GM21723 (cell line): ENCODE measurements around the gene ENPP6.
A peak's percentile ranks its signal among the peaks of the same experiment; 100 is the strongest.

ENCODE experiments used
- ATAC-seq: cut with Tn5 transposase; IDR thresholded peaks from one replicate; pipeline ENCODE4 v1.9.1; 2021; ENCODE audit warnings: mild to moderate bottlenecking, moderate library complexity; ENCODE audit not compliant: unreplicated experiment

ENPP6 gene

GRCh38 chr4:184110452-184111224 lies 107.0 kb downstream of the ENPP6 start:
- ATAC-seq, result no peak

GRCh38 chr4:184108006-184108501 lies 109.6 kb downstream of the ENPP6 start:
- no peak for ATAC-seq

DNA sequence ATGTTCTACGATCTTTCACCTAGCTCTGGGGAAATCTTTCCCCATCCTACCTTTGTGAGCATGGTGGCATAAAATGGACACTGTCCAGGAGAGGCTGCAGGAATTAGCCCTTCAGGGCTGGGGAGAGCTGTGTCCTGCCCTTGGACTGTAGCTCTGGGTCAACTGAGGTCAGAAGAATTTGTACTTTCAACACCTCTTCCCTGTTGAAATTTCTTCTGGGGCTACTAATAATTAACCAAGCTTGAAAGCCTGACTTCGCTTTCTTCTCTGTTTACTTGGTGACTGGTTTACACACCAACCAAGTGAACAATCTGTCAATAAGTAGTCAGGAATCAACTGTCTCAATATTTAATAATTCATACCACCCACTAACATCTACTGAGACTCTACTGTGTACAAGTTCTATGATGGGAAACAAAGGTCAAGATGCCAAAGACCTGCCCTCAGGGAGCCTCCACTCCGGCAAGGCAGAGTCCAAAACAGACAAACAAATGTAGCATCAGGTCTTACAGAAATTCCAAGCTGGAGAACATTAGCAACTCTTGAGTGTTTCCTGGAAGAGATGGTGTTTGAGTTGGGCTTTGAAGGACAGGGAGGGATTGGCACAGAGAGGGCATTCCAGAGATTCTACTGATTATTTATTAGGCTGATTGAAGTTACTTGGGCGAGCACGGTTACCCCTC lies 113.1 kb downstream of the ENPP6 start:
- no peak for ATAC-seq

- ATAC-seq, result no peak
Measured at GRCh38 chr4:184103527-184104264, 114.0 kb downstream of the ENPP6 start.

DNA sequence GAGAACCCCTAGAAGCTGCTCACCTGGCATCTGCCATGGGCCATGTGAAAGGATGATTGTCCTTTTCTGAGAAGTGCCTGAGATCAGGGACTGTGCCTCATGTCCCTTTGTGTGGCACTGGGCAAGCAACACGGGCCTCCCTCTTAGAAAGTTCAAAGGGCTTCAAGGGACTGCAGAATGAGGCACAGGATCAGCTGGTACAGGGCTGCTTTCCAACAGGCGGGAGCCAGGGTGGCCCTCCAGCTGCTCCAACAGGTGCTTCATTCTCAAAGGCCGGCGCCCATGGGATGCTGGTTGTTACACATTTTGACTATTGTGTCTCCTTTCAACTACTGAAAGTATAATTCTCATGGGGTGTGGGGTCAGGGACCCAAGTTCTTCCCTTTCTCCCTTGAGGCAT lies 114.7 kb downstream of the ENPP6 start:
- no peak for ATAC-seq

DNA sequence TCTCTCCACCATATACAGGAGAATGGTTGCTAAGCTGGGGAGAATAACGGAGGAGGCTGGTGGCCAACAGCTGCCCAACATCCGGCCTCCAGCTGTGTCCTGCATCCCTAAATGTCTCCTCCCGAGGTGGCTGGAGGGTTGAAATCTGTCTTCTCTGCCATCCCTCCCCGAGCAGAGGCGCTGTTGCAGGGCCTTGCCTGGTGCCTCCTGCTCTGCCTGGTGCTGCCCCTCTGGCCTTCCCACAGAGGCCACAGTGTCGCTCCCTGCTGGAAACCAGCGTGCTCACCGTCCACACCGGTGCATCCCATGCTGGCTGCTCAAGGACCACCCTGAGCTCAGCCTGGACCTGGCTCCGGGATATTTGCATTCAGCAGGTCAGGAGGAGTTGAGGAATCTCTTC lies 115.2 kb downstream of the ENPP6 start:
- no peak for ATAC-seq

DNA sequence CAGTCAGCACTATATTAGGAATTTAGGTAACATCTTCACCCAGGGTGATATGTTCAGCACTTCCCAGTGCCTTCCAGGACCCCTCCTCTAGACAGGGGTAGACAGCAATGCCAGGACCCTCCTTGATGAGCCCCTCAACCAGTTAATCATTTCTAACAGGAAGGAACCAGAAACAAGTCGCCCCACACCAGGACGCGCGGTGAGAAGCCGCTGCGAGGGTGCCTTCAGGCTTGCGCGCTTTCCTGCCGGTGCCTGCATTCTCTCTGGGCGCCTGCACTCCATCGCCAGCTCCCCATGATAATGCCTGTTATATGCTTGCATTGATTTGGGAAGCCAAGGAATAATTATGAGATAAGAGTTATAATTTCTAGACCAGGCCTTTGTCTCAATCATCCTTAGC lies 116.0 kb downstream of the ENPP6 start:
- ATAC-seq, result no peak

GRCh38 chr4:184100297-184100885 lies 117.3 kb downstream of the ENPP6 start:
- ATAC-seq, result peak; percentile 56

DNA sequence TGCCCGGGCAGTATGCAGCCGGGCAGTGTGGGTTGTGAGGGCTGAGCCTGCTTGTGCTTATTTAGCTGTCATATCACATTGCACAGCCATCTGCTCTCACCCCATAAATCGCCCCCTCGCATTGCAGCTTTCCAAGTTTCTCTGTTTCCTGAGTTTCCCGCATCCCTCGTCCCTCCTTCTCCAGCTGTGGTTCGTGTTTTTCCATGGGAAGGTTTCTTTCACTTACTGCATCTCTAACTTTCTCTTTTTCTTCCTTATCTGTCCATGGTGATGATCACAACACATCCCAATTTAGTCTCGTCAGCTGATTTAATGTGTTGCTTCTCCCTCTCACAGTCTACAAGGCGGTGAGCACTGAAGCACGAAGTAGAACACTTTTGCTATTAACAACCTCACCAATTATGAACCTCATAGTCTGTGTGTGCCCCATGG lies 118.1 kb downstream of the ENPP6 start:
- no peak for ATAC-seq

DNA sequence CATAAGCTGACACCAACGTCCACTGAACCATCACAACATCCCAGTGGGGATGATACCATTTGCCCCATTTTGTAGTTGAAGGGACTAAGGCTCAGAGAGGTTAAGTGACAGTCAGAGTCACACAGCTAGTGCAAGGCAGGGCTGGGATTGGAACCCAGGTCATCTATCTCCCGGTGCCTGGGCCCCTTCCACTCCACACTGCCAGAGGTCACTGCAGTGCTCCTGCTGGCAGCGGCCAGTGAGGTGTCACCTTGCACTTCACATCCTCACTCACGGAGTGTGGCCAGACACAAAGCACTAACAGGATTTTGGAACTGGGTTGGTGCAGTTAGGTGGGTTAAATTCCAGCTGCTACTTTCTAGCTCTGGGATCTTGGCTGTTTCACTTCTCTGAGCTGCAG lies 118.7 kb downstream of the ENPP6 start:
- no peak for ATAC-seq

DNA sequence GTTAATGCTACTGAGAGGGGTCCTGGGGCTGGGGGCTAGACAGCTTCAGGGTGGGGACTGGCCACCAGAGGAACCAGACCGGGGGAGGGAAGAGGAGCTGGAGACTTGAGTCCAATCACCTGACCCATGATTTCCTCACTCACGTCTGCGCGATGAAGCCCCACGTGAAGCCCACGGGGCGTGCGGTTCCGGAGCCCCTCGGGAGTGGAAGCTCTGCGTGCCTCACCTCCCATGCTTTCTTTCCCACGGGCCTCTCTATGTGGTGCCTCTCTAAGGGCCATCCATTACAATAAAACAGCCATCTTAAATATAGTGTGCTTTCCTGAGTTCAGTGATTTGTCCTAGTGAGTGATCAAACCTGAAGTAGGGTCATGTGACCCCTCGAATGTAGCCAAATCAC lies 119.9 kb downstream of the ENPP6 start:
- ATAC-seq, result no peak

- ATAC-seq, result peak; percentile 78
Measured at GRCh38 chr4:184097241-184097605, 120.5 kb downstream of the ENPP6 start.

GRCh38 chr4:184096561-184097240 lies 121.0 kb downstream of the ENPP6 start:
- no peak for ATAC-seq

GRCh38 chr4:184094532-184095159 lies 123.0 kb downstream of the ENPP6 start:
- ATAC-seq, result no peak

GRCh38 chr4:184091986-184092385 lies 125.7 kb downstream of the ENPP6 start:
- no peak for ATAC-seq

GRCh38 chr4:184090571-184090970 lies 127.1 kb downstream of the ENPP6 start:
- no peak for ATAC-seq

DNA sequence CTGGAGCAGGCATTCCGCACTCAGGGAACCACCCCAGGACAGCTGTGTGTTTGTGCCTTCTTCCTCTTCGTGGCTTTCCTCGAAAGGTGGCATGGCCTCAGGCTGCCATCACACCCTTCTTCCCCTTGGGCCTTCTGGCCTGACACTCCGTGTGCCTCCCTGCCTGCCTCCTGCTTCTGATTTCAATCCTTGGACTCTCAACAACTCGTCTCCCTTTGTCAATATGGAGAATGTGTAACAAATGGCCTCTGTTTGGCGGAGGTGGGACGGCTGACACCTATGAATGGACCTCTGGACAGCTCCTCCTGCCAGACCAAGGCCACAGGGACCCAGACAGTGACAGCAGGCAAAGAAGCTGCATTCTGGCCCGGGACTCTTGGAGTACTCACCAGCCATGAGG lies 137.0 kb downstream of the ENPP6 start:
- no peak for ATAC-seq

DNA sequence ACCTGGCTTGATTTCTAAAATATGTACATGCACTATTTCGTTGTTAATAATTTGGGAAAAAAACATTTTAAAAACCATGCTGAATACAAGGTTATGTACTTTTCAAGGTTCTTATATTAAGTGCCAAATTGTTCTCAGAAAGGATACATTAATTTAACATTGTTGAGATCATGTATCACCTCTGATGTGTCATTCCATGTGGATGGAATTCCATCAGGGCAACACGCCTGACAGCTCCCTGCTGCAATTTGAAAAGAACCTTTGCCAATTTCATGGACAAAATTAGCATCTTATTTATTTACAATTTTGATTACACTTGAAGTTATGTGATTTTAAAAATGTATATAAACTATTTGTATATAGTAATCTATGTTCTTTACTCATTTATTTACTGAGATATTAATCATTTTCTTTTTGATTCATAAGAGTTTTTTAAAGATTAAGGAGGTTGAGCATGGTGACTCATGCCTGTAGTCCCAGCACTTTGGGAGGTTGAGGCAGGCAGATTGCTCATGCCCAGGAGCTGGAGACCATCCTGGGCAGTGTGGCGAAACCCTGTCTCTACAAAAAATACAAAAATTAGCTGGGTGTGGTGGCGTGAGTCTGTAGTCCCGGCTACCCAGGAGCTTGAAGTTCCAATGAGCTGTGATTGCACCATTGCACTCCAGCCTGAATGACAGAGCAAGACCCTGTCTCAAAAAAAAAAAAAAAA lies 142.8 kb downstream of the ENPP6 start:
- no peak for ATAC-seq

DNA sequence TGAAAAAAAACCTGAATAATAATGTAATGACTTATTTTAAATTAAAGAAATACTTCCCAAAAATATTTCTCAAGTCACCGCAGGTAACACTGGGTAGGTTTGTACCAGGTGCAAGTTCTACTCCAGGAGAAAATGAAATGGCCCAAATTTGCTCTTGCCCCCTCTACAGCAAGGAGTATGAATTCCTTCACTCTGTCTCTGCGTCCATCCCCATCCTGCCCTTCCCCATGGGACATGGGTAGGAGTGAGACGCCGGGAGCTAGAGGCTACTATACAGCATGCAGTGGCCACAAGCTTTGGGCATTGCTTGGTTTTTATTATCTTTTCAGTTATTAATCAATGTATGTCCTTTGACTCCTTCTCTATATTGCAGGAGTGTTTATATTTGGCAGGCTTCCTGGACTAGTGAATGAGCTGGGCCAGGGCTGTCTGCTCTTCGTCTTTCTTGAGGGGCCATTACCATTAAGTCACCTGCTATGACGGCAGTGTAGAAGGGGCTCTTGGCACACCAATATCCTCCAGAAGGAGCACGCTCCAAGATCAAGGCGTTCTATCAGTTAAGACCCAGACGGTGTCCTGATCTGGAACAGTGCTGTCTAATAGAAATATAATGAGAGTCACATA lies 149.6 kb downstream of the ENPP6 start:
- ATAC-seq, result no peak
